ENCODE data around the gene YBX1.
A peak's percentile ranks its signal among the peaks of the same experiment; 100 is the strongest.
"Not testable (repeated sequence)": the region's sequence is repeated elsewhere in the genome, so short reads cannot be mapped to it uniquely, and the experiment has no call there.

YBX1 gene

GRCh38 chr1:42679364-42679983 is 2.7 kb upstream of the YBX1 start:
- no peak for TF ChIP-seq CTCF (IDR thresholded peaks at IDR 0.05; ENCODE audit: insufficient read depth, low read depth, low read length, missing control alignments)
- H3K4me3 ChIP-seq (ENCODE audit: low read length) = no peak overlapping the region
- peak; percentile 73 for DNase-seq (ENCODE audit: low read depth)

- H3K4me3 ChIP-seq (ENCODE audit: low read length) = no peak overlapping the region
- no peak for TF ChIP-seq CTCF (IDR thresholded peaks at IDR 0.05; ENCODE audit: insufficient read depth, low read depth, low read length, missing control alignments)
- no peak for DNase-seq (ENCODE audit: low read depth)
Measured at GRCh38 chr1:42680055-42680454, 2.2 kb upstream of the YBX1 start.

- H3K4me3 ChIP-seq (ENCODE audit: low read length) = peak overlapping the region; percentile 91
- DNase-seq (ENCODE audit: low read depth) = peak; percentile 32
Measured at GRCh38 chr1:42680921-42681683, 1.1 kb upstream of the YBX1 start.

GRCh38 chr1:42682484-42682738 is 193 bp downstream of the YBX1 start:
- H3K4me3 ChIP-seq (ENCODE audit: low read length) = peak overlapping the region; percentile 91
- DNase-seq (ENCODE audit: low read depth) = not testable (repeated sequence)

More at GRCh38 chr1:42680921-42681683, 1.1 kb upstream of the YBX1 start:
- no peak for TF ChIP-seq CTCF (IDR thresholded peaks at IDR 0.05; ENCODE audit: insufficient read depth, low read depth, low read length, missing control alignments)

- peak; percentile 68 for DNase-seq (ENCODE audit: low read depth)
- peak overlapping the region; percentile 91 for H3K4me3 ChIP-seq (ENCODE audit: low read length)
- no peak for TF ChIP-seq CTCF (IDR thresholded peaks at IDR 0.05; ENCODE audit: insufficient read depth, low read depth, low read length, missing control alignments)
Measured at GRCh38 chr1:42682739-42683531, 717 bp downstream of the YBX1 start.

DNA sequence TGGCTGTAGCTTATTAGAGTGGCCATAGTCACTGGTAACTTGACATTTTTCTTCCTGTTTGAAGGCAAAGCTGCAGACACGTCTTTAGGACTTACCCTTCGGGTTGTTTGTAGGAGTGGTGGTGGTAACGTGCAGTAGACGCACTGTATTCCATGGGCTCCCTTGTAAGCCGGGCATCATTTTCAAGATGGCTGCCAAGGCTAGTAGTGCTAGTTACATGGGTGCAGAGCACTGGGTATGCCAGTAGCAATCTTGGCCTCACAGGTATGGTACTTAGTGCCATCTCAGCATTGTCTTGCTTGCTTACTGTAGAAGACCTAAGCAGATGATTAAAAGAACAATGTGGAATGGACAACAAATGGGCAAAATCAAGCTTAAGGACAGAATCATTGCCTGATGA is 1.9 kb downstream of the YBX1 start:
- DNase-seq (ENCODE audit: low read depth) = peak; percentile 49
- no peak for TF ChIP-seq CTCF (IDR thresholded peaks at IDR 0.05; ENCODE audit: insufficient read depth, low read depth, low read length, missing control alignments)

DNA sequence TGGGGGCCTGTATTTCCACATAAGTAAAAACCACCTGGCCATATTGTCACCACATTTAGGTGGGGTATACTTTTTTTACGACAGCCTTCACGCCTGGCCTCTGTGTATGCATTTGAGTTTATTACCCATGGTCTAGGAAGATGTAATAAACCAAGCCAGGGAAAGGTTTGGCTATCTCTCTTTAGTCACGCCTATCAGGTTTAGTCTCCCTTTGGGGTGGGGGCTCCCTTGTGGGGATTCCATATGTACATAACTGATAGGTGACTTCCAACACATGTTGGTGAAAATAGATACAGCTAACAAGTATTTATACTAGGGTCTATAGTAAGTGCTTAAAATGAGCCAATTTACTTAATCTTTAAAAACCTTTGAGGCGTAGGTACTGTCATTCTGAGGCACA is 4.2 kb downstream of the YBX1 start:
- no peak for DNase-seq (ENCODE audit: low read depth)
- no peak overlapping the region for H3K4me3 ChIP-seq (ENCODE audit: low read length)
- no peak for TF ChIP-seq CTCF (IDR thresholded peaks at IDR 0.05; ENCODE audit: insufficient read depth, low read depth, low read length, missing control alignments)

More for the DNA sequence above, 1.9 kb downstream of the YBX1 start:
- H3K4me3 ChIP-seq (ENCODE audit: low read length) = peak overlapping the region; percentile 75
